Measurements from ENCODE around the gene TENM4. TPM values are rescaled to one million over a fixed set of nuclear protein-coding genes. Genes with fewer than 3 reads are reported as not detected.

TENM4 gene
- total RNA-seq, 4 donors from 2014 or later: 31.4 to 44.5 (median 38.0) TPM

DNA sequence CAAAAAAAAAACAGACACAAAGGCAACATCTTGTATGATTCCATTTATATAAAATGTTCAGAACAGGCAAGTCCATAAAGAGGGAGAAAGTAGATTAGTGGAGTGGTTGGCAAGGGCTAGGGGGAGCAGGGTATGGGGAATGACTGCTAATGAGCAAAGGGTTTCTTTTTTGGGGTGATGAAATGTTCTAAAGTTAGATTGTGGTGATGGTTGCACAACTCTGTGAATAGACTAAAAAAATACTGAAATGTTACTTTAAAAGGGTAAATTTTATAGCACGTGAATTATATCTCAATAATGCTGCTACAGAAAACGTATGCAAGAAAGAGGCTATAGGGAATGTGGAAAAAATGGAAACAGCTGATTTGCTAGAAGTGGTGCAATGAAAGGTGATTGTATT, 155.1 kb downstream of the TENM4 start:
- no peak for DNase-seq (ENCODE audit: low spot score in 2 of 2)
- Histone ChIP-seq H3K4me3 (no peak overlapping the region), H3K4me1 (no peaks in the 10 kb centered on the region), H3K9me3 (no peaks in the 10 kb centered on the region), H3K27ac (no peak overlapping the region), H3K36me3 (no peaks in the 10 kb centered on the region), H3K27me3 (no peaks in the 10 kb centered on the region)
- 81% methylated on average over 2 of the region's 2 CpGs for whole genome bisulfite sequencing
- TF ChIP-seq CTCF (IDR thresholded peaks at IDR 0.05): no peak
- TF ChIP-seq POLR2AphosphoS5 (IDR thresholded peaks at IDR 0.05): no peak
- no peak for TF ChIP-seq EP300 (IDR thresholded peaks at IDR 0.05)
- no peak for TF ChIP-seq POLR2A (IDR thresholded peaks at IDR 0.05)

DNA sequence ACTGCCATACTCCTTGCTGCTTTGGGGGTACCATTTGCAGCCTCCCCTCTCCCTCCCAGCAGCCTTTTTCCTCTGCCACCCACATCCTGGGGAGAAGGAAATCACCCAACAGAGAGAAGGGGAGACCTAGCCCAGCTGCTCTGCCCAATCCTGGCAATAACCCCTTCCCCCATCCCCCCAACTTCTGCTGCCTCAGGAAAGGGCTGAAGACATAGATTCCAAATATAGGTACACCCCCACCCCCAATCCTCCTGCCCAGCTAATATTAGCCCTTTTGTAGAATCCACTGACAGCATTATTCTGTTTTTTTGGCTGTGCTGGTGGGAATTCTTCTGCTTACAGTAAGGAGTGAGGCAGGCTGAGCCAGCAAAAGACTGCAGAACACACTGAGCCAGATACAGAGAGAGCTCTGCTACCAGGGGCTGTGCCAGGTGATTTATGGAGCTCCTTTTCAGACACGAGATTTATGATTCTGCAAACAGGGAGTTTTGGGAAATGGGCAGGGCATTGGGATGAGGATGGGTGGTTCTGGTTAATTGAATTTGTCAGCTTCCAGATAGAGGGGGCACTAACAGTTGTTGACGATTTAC, 164.0 kb downstream of the TENM4 start:
- H3K4me1 ChIP-seq: peaks cover 25% of the 10 kb centered on the region
- H3K27me3 ChIP-seq: no peaks in the 10 kb centered on the region
- 44% methylated on average over 2 of the region's 2 CpGs for WGBS
- H3K27ac ChIP-seq: no peak overlapping the region
- no peaks in the 10 kb centered on the region for H3K9me3 ChIP-seq
- H3K36me3 ChIP-seq: no peaks in the 10 kb centered on the region
- no peak for DNase-seq (ENCODE audit: low spot score in 2 of 2)
- TF ChIP-seq CTCF (IDR thresholded peaks at IDR 0.05) (no peak), POLR2AphosphoS5 (IDR thresholded peaks at IDR 0.05) (no peak), POLR2A (IDR thresholded peaks at IDR 0.05) (no peak), EP300 (IDR thresholded peaks at IDR 0.05) (no peak)
- H3K4me3 ChIP-seq: no peak overlapping the region

- no peak overlapping the region for H3K4me3 ChIP-seq
- no peak for DNase-seq (ENCODE audit: low spot score in 2 of 2)
- H3K27ac ChIP-seq: no peak overlapping the region
- no peaks in the 10 kb centered on the region for H3K27me3 ChIP-seq
- no peaks in the 10 kb centered on the region for H3K9me3 ChIP-seq
- TF ChIP-seq CTCF (IDR thresholded peaks at IDR 0.05) (no peak), POLR2A (IDR thresholded peaks at IDR 0.05) (no peak), POLR2AphosphoS5 (IDR thresholded peaks at IDR 0.05) (no peak), EP300 (IDR thresholded peaks at IDR 0.05) (no peak)
- 39% methylated on average over 9 of the region's 9 CpGs for WGBS
- H3K36me3 ChIP-seq: no peaks in the 10 kb centered on the region
- peaks cover 25% of the 10 kb centered on the region for H3K4me1 ChIP-seq
These were observed 166.0 kb downstream of the TENM4 start for GRCh38 chr11:79274636-79275331.

DNA sequence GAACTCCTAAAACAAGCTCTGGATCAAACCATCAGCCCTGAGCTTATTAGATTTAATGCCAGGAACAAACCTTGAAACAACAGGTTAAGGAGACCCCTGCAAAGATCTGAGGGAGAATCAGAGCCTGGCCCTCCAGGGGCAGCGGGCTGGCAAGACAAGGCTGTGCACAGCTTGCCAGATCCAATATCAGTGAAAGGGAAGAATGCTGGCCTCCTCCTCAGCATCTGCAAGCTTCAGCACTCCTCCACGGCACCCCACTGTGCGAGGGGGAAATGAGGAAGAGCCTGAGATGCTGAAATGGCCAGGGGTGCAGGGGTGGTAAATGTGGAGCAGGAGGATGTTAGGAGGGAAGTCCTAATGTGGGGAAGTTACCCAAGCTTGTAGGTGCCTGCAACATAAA, 167.0 kb downstream of the TENM4 start:
- no peak for TF ChIP-seq POLR2AphosphoS5 (IDR thresholded peaks at IDR 0.05)
- no peak for TF ChIP-seq POLR2A (IDR thresholded peaks at IDR 0.05)
- TF ChIP-seq EP300 (IDR thresholded peaks at IDR 0.05): no peak
- TF ChIP-seq CTCF (IDR thresholded peaks at IDR 0.05): no peak
- Histone ChIP-seq H3K36me3 (no peaks in the 10 kb centered on the region), H3K4me1 (peaks cover 25% of the 10 kb centered on the region), H3K27ac (no peak overlapping the region), H3K4me3 (no peak overlapping the region), H3K9me3 (no peaks in the 10 kb centered on the region), H3K27me3 (no peaks in the 10 kb centered on the region)
- DNase-seq (ENCODE audit: low spot score in 2 of 2): no peak
- 93% methylated on average over 3 of the region's 3 CpGs for WGBS

- peaks cover 5% of the 10 kb centered on the region for H3K4me1 ChIP-seq
- DNase-seq (ENCODE audit: low spot score in 2 of 2): no peak
- H3K9me3 ChIP-seq: no peaks in the 10 kb centered on the region
- 70% methylated on average over 5 of the region's 6 CpGs for WGBS
- no peaks in the 10 kb centered on the region for H3K36me3 ChIP-seq
- no peak overlapping the region for H3K27ac ChIP-seq
- H3K4me3 ChIP-seq: no peak overlapping the region
- no peaks in the 10 kb centered on the region for H3K27me3 ChIP-seq
- no peak for TF ChIP-seq EP300 (IDR thresholded peaks at IDR 0.05)
- TF ChIP-seq CTCF (IDR thresholded peaks at IDR 0.05): no peak
- no peak for TF ChIP-seq POLR2AphosphoS5 (IDR thresholded peaks at IDR 0.05)
- TF ChIP-seq POLR2A (IDR thresholded peaks at IDR 0.05): no peak
These were observed 171.1 kb downstream of the TENM4 start for GRCh38 chr11:79269611-79270307.
